ENCODE measurements around the gene PLPPR1.

Gene PLPPR1

DNA sequence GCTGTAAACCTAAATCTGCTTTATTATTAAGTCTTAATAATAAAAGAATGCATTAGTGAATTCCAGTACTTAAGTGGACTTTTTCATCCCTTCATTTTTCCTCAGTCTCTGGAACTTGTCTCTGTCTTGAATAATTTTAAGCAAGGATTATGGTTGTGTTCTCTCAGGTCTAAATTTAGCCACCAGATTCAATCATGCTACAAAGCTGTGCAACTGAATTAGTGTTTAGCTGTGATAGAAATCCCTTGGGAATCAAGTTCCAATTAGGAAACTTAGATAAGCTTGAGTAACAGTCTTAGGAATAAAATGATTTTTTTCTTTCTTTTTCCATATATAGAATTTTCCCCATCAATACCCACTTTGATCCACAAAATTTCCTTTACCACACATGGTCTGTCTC, 104.3 kb downstream of the PLPPR1 start:
- no peak for DNase-seq
- Histone ChIP-seq H3K4me1 (ENCODE audit: control insufficient read depth, insufficient read depth, low read length, poor library complexity, severe bottlenecking) (no peaks in the 10 kb centered on the region), H3K9me3 (ENCODE audit: control insufficient read depth, low read length) (no peaks in the 10 kb centered on the region), H3K27ac (ENCODE audit: insufficient read depth, low read length, poor library complexity, severe bottlenecking) (no peak overlapping the region), H3K27me3 (replicated peaks; ENCODE audit: control insufficient read depth, insufficient read depth, low read length, poor library complexity, severe bottlenecking) (no peaks in the 10 kb centered on the region), H3K36me3 (ENCODE audit: control insufficient read depth, insufficient read depth, low read length) (no peaks in the 10 kb centered on the region), H3K4me3 (ENCODE audit: insufficient read depth, low read depth, low read length, poor library complexity, severe bottlenecking) (no peak overlapping the region)

DNA sequence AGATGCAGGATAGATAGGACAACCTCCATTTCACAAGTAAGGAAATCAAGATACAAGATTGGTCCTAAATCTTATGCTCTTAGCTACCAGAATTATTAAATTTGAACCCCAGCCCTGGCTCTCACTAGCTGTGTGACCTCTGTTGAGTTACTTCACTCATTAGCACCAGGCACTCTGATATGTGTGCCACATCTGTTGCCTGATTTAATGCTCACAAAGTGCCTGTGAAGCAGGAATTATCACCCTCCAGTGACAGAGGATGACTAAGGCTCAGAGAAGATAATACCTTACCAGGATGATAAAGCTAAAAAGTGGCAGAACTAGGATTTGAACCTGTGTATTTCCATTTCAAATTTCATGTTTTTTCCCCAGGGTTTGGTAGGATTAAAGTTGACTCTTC, 110.0 kb downstream of the PLPPR1 start:
- no peaks in the 10 kb centered on the region for H3K4me1 ChIP-seq (ENCODE audit: control insufficient read depth, insufficient read depth, low read length, poor library complexity, severe bottlenecking)

DNA sequence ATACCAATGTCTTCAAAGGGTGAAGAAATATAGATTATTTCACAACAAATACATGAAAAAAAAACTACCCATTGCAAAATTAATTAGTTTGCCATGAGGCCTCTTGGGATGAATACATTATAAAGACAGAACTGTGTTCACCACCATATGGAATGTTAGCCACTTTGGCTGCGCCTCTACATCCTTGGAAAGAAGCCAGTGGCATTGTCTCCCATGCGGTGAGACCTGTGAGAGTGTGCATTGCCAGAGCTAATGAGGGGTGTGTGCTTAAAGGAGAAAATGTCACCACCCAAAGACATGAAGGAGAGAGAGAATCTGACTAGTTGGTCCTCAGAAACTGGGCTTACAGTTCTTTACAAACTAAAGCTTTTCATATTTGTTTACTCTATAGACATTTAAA, 110.6 kb downstream of the PLPPR1 start:
- Histone ChIP-seq H3K27me3 (replicated peaks; ENCODE audit: control insufficient read depth, insufficient read depth, low read length, poor library complexity, severe bottlenecking) (no peaks in the 10 kb centered on the region), H3K4me3 (ENCODE audit: insufficient read depth, low read depth, low read length, poor library complexity, severe bottlenecking) (no peak overlapping the region), H3K9me3 (ENCODE audit: control insufficient read depth, low read length) (no peaks in the 10 kb centered on the region), H3K36me3 (ENCODE audit: control insufficient read depth, insufficient read depth, low read length) (no peaks in the 10 kb centered on the region), H3K27ac (ENCODE audit: insufficient read depth, low read length, poor library complexity, severe bottlenecking) (no peak overlapping the region), H3K4me1 (ENCODE audit: control insufficient read depth, insufficient read depth, low read length, poor library complexity, severe bottlenecking) (no peaks in the 10 kb centered on the region)
- no peak for DNase-seq

More for the DNA sequence above, 110.0 kb downstream of the PLPPR1 start:
- H3K27ac ChIP-seq (ENCODE audit: insufficient read depth, low read length, poor library complexity, severe bottlenecking) = no peak overlapping the region
- no peak for DNase-seq
- no peaks in the 10 kb centered on the region for H3K9me3 ChIP-seq (ENCODE audit: control insufficient read depth, low read length)
- H3K4me3 ChIP-seq (ENCODE audit: insufficient read depth, low read depth, low read length, poor library complexity, severe bottlenecking) = no peak overlapping the region
- H3K36me3 ChIP-seq (ENCODE audit: control insufficient read depth, insufficient read depth, low read length) = no peaks in the 10 kb centered on the region
- H3K27me3 ChIP-seq (replicated peaks; ENCODE audit: control insufficient read depth, insufficient read depth, low read length, poor library complexity, severe bottlenecking) = no peaks in the 10 kb centered on the region

DNA sequence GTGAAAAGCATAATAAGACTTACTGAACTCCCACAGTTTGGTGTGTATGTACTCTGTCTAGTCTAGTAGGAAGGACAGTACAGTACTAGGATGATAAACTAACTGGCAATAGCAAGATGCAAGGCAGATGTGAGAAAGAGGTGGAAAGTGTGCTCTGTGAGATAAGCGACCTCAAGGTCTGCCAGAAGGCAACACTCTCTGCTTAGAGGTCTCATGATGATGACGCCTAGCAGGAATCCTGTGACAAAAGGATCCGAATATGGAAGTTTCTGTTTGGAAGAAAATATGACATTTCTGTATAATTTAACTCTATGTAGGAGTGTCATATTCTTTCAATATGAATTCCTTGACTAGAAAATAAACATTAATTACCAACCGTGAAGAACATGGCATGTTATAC, 112.2 kb downstream of the PLPPR1 start:
- DNase-seq = no peak
- Histone ChIP-seq H3K4me1 (ENCODE audit: control insufficient read depth, insufficient read depth, low read length, poor library complexity, severe bottlenecking) (no peaks in the 10 kb centered on the region), H3K27me3 (replicated peaks; ENCODE audit: control insufficient read depth, insufficient read depth, low read length, poor library complexity, severe bottlenecking) (no peaks in the 10 kb centered on the region), H3K9me3 (ENCODE audit: control insufficient read depth, low read length) (no peaks in the 10 kb centered on the region), H3K27ac (ENCODE audit: insufficient read depth, low read length, poor library complexity, severe bottlenecking) (no peak overlapping the region), H3K4me3 (ENCODE audit: insufficient read depth, low read depth, low read length, poor library complexity, severe bottlenecking) (no peak overlapping the region), H3K36me3 (ENCODE audit: control insufficient read depth, insufficient read depth, low read length) (no peaks in the 10 kb centered on the region)

DNA sequence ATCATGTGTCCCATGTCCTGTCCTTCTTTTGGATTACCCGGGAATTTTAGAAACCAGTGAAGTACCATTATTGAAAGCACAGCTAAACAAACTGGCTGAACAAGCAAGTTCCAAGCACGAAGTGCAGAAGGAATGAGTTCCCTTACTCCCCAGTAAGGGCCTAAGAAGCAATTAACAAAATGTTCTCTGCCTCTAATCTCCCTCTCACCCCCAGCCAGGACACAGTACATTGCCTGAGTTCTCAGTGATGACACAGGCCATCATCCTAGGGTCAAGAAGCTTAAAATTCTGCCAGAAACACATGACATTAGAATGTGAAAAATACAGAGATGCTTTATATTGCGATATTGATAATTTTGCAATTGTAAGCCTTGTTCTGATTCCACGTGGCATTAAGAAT, 118.0 kb downstream of the PLPPR1 start:
- H3K36me3 ChIP-seq (ENCODE audit: control insufficient read depth, insufficient read depth, low read length) = no peaks in the 10 kb centered on the region
- DNase-seq = no peak
- no peaks in the 10 kb centered on the region for H3K9me3 ChIP-seq (ENCODE audit: control insufficient read depth, low read length)
- no peaks in the 10 kb centered on the region for H3K27me3 ChIP-seq (replicated peaks; ENCODE audit: control insufficient read depth, insufficient read depth, low read length, poor library complexity, severe bottlenecking)
- H3K27ac ChIP-seq (ENCODE audit: insufficient read depth, low read length, poor library complexity, severe bottlenecking) = no peak overlapping the region
- H3K4me3 ChIP-seq (ENCODE audit: insufficient read depth, low read depth, low read length, poor library complexity, severe bottlenecking) = no peak overlapping the region
- H3K4me1 ChIP-seq (ENCODE audit: control insufficient read depth, insufficient read depth, low read length, poor library complexity, severe bottlenecking) = no peaks in the 10 kb centered on the region

DNA sequence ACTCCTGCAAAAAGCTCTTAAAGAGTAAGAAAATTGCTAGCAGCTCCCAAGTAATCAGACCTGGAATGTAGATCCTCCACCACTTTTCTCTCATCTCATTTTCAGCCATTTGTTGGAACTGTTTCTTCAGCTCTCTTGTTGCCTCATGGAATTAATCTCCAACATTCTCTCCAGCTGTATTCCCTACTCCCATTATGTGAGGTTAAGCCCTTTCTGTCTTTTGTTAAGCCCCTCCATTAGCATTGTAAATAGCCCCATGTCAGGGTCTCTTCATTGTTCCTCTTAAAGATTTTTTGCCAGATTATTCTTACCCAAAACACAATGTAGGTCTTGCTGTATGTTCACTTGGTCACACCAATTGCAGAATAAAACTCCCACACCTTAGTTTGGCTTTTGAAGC, 119.8 kb downstream of the PLPPR1 start:
- Histone ChIP-seq H3K4me1 (ENCODE audit: control insufficient read depth, insufficient read depth, low read length, poor library complexity, severe bottlenecking) (no peaks in the 10 kb centered on the region), H3K27ac (ENCODE audit: insufficient read depth, low read length, poor library complexity, severe bottlenecking) (no peak overlapping the region), H3K4me3 (ENCODE audit: insufficient read depth, low read depth, low read length, poor library complexity, severe bottlenecking) (no peak overlapping the region)

DNA sequence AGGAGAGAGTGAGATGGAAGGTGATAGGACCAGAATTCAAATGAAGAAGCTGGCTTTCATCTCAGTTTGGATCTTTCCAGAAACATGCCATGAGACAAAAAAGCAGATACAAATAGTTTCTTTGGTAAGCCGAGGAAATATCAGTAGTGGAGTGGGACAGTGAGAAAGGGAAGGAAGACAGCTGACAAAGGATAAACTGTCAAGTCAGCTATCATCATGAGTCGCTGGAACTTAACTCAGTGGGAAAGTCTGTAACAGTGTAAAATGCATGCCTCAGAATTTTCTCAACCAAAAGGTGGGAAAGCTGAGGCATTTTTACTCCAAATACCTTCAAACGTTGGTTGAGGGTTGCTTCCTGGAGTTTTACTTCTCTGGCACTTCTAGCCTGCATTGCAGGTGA, 129.8 kb downstream of the PLPPR1 start:
- H3K4me1 ChIP-seq (ENCODE audit: control insufficient read depth, insufficient read depth, low read length, poor library complexity, severe bottlenecking) = no peaks in the 10 kb centered on the region
- no peak overlapping the region for H3K4me3 ChIP-seq (ENCODE audit: insufficient read depth, low read depth, low read length, poor library complexity, severe bottlenecking)
- no peaks in the 10 kb centered on the region for H3K9me3 ChIP-seq (ENCODE audit: control insufficient read depth, low read length)
- no peak overlapping the region for H3K27ac ChIP-seq (ENCODE audit: insufficient read depth, low read length, poor library complexity, severe bottlenecking)
- DNase-seq = no peak
- H3K27me3 ChIP-seq (replicated peaks; ENCODE audit: control insufficient read depth, insufficient read depth, low read length, poor library complexity, severe bottlenecking) = no peaks in the 10 kb centered on the region
- no peaks in the 10 kb centered on the region for H3K36me3 ChIP-seq (ENCODE audit: control insufficient read depth, insufficient read depth, low read length)

More for the DNA sequence above, 119.8 kb downstream of the PLPPR1 start:
- H3K36me3 ChIP-seq (ENCODE audit: control insufficient read depth, insufficient read depth, low read length) = no peaks in the 10 kb centered on the region
- H3K27me3 ChIP-seq (replicated peaks; ENCODE audit: control insufficient read depth, insufficient read depth, low read length, poor library complexity, severe bottlenecking) = no peaks in the 10 kb centered on the region
- H3K9me3 ChIP-seq (ENCODE audit: control insufficient read depth, low read length) = no peaks in the 10 kb centered on the region
- no peak for DNase-seq

DNA sequence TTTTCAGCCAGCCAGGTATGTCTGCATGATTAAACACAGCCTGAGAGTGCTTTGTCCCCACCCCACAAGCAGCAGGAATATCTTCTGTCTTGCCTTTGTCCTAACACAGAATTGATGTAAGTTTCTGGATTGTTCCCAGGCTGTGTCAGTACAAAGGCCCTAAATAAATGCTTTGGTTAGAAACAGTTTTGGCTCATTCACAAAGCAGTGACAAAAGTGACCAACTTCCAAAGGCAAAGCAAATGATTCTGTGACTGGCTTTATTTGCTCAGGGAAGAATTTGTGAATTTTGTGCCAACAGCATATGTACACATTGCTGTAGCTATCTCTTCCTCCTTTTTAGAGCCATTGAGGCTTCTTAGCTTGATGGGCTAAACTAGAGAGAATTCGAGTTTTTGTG, 133.7 kb downstream of the PLPPR1 start:
- Histone ChIP-seq H3K4me1 (ENCODE audit: control insufficient read depth, insufficient read depth, low read length, poor library complexity, severe bottlenecking) (no peaks in the 10 kb centered on the region), H3K36me3 (ENCODE audit: control insufficient read depth, insufficient read depth, low read length) (no peaks in the 10 kb centered on the region), H3K27me3 (replicated peaks; ENCODE audit: control insufficient read depth, insufficient read depth, low read length, poor library complexity, severe bottlenecking) (no peaks in the 10 kb centered on the region), H3K9me3 (ENCODE audit: control insufficient read depth, low read length) (no peaks in the 10 kb centered on the region), H3K4me3 (ENCODE audit: insufficient read depth, low read depth, low read length, poor library complexity, severe bottlenecking) (no peak overlapping the region), H3K27ac (ENCODE audit: insufficient read depth, low read length, poor library complexity, severe bottlenecking) (no peak overlapping the region)
- no peak for DNase-seq

DNA sequence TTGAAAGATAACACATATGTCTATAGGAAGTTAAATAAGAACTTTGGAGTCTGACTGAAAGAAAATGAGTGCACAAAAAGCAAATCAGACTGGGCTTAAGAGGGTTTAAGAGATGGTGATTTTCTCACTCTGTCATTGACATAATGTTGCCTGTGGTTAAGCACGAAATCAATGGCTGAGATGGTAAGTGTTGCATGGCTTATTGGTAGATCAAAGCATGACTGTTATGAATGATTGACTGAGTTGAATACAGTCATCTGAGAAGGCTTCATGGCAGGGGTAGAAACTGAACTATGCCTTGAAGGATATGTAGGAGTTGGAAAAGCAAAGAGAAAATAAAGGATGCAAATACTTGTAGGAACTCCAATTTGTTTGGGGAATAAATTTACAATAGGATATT, 136.6 kb downstream of the PLPPR1 start:
- no peaks in the 10 kb centered on the region for H3K4me1 ChIP-seq (ENCODE audit: control insufficient read depth, insufficient read depth, low read length, poor library complexity, severe bottlenecking)
- no peaks in the 10 kb centered on the region for H3K9me3 ChIP-seq (ENCODE audit: control insufficient read depth, low read length)
- H3K27ac ChIP-seq (ENCODE audit: insufficient read depth, low read length, poor library complexity, severe bottlenecking) = no peak overlapping the region
- no peak overlapping the region for H3K4me3 ChIP-seq (ENCODE audit: insufficient read depth, low read depth, low read length, poor library complexity, severe bottlenecking)
- no peaks in the 10 kb centered on the region for H3K27me3 ChIP-seq (replicated peaks; ENCODE audit: control insufficient read depth, insufficient read depth, low read length, poor library complexity, severe bottlenecking)
- no peaks in the 10 kb centered on the region for H3K36me3 ChIP-seq (ENCODE audit: control insufficient read depth, insufficient read depth, low read length)
- DNase-seq = no peak

DNA sequence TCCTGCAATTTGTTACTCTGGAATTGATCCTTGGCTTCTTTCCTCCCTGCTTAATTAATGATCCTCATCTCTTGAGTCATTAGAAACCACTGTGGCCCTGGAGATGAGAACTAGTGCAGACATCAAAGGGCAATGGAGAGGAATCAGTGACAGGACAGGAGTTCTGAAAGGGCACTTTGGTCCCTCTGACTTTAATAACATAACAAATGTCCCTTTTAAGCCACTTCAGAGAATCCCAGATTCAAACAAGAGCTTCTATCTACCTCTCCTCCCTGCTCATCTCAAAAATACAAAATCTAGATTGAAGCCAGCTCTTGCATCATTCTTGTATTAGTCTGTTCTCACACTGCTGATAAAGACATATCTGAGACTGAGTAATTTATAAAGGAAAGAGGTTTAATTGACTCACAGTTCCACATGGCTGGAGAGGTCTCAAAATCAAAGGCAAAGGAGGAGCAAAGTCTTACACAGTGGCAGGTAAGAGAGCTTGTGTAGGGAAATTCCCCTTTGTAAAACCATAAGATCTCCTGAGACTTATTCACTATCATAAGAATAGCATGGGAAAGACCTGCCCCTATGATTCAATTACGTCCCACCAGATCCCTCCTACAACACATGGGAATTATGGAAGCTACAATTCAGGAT, 139.1 kb downstream of the PLPPR1 start:
- H3K9me3 ChIP-seq (ENCODE audit: control insufficient read depth, low read length) = no peaks in the 10 kb centered on the region
- H3K4me3 ChIP-seq (ENCODE audit: insufficient read depth, low read depth, low read length, poor library complexity, severe bottlenecking) = no peak overlapping the region
- H3K27ac ChIP-seq (ENCODE audit: insufficient read depth, low read length, poor library complexity, severe bottlenecking) = no peak overlapping the region
- H3K27me3 ChIP-seq (replicated peaks; ENCODE audit: control insufficient read depth, insufficient read depth, low read length, poor library complexity, severe bottlenecking) = no peaks in the 10 kb centered on the region
- no peaks in the 10 kb centered on the region for H3K4me1 ChIP-seq (ENCODE audit: control insufficient read depth, insufficient read depth, low read length, poor library complexity, severe bottlenecking)
- no peak for DNase-seq
- no peaks in the 10 kb centered on the region for H3K36me3 ChIP-seq (ENCODE audit: control insufficient read depth, insufficient read depth, low read length)

Data from effector memory CD4-positive, alpha-beta T cell (primary cell).